Epithelial cell of esophagus (primary cell): ENCODE measurements around the gene LMF1.

Source experiments
- DNase-seq: peaks from one replicate; pipeline ENCODE4 v3.0.0; 2010; ENCODE audit warnings: low read depth
- H3K4me3 ChIP-seq: 2 replicates; pipeline ENCODE4 v1.5.1; 2011; ENCODE audit warnings: mild to moderate bottlenecking, low read length, control low read depth
- CTCF ChIP-seq: IDR thresholded peaks from 2 replicates; pipeline ENCODE4 v1.5.1; 2011; ENCODE audit warnings: low read depth, mild to moderate bottlenecking, low read length, control low read depth, inconsistent platforms; ENCODE audit not compliant: insufficient read depth; ENCODE audit errors: missing control alignments

LMF1 gene

DNA sequence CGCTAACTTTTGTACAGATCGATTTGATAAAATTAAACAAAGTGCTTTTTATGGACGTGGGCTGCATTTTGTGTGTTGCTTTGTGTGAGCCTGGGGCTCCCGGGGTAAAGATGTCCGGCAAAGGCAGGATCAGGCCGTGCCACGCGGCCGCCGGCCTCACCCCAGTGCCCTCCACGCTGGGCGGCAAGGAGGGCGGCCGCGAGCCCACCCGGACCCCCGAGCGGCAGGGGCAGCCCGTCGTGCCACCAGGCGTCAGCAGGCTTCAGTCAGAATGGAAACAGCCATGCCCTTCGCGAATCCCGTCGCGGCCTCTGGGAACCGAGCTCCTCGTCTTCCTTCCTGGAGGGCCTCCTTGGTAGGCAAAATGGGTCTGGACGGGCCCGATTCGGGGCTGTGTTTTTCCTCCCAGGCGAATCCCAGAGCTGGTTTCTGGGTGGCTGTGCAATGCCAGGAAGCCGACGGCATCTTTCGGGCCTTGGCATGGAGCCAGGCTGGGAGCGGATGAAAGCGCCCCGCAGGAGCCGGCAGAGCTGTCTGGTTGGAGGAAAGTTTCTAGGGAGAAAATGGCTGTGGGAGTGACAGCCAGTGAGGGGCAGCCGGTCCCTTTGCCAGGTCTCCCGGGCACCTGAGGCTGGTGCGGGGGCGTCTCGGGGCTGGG lies 16.3 kb upstream of the LMF1 start:
- H3K4me3 ChIP-seq, result no peak overlapping the region
- TF ChIP-seq CTCF, result no peak
- no peak for DNase-seq

DNA sequence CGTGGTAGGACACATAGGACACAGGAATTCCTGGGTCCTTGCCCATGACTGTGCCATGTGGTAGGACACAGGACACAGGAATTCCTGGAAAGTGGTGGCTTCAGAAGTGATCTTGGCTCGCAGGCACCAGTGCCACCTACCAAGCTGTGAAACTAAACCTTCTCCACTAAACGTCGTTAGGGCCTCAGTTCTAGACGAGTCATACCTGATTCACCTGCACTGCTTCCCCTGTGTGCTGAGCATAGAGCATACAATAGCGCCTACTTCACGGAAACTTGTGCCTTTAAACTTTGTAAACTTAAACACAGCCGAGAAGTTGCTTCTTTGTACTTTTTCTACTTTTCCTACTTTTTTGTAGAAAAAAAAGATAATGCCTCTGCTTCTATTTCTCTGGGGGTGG lies 15.6 kb upstream of the LMF1 start:
- no peak for DNase-seq
- TF ChIP-seq CTCF, result no peak
- H3K4me3 ChIP-seq, result no peak overlapping the region

- no peak for DNase-seq
- TF ChIP-seq CTCF, result no peak
- H3K4me3 ChIP-seq, result no peak overlapping the region
Observed at GRCh38 chr16:985646-986400, 15.0 kb upstream of the LMF1 start.

- DNase-seq, result no peak
- H3K4me3 ChIP-seq, result no peak overlapping the region
- no peak for TF ChIP-seq CTCF
Observed at GRCh38 chr16:984736-985636, 14.2 kb upstream of the LMF1 start.

- TF ChIP-seq CTCF, result no peak
- DNase-seq, result no peak
- H3K4me3 ChIP-seq, result no peak overlapping the region
Observed at GRCh38 chr16:984121-984694, 13.4 kb upstream of the LMF1 start.

GRCh38 chr16:983044-984030 lies 12.6 kb upstream of the LMF1 start:
- TF ChIP-seq CTCF, result no peak
- H3K4me3 ChIP-seq, result no peak overlapping the region
- DNase-seq, result no peak
